Vagina (tissue), 2 donors: ENCODE data around the gene METTL1. TPM values are rescaled to one million over a fixed set of nuclear protein-coding genes. Genes with fewer than 3 reads are reported as not detected.
A peak's percentile ranks its signal among the peaks of the same experiment; 100 is the strongest.

Experiments used
- DNase-seq, 2 donors: peaks; one replicate each; pipeline ENCODE4 v3.0.0-alpha.2; 2017; ENCODE audit errors: extremely low spot score in 2 of 2
- H3K27ac ChIP-seq: fragments of 200-600 bp; sonication (generic); one replicate; pipeline ENCODE4 v1.5.1; 2019
- H3K27me3 ChIP-seq: fragments of 200-600 bp; sonication (generic); one replicate; pipeline ENCODE4 v1.5.1; 2019
- H3K36me3 ChIP-seq, 2 donors: fragments of 200-600 bp; sonication (generic); one replicate each; pipeline ENCODE4 v1.5.1; 2017 to 2019
- H3K4me1 ChIP-seq: fragments of 200-600 bp; sonication (generic); one replicate; pipeline ENCODE4 v1.5.1; 2019
- H3K4me3 ChIP-seq, 2 donors: fragments of 200-600 bp; sonication (generic); 1 replicate in 1 of 2; 2 replicates in 1 of 2; pipeline ENCODE4 v1.5.1; 2016 to 2019
- H3K9me3 ChIP-seq: fragments of 200-600 bp; sonication (generic); one replicate; pipeline ENCODE4 v1.5.1; 2019
- POLR2A ChIP-seq, 2 donors: fragments of 450-650 bp; IDR thresholded peaks; one replicate each; pipeline ENCODE4 v1.6.1; 2017; ENCODE audit warnings: antibody characterized with exemption in 2 of 2, mild to moderate bottlenecking in 2 of 2, moderate library complexity in 2 of 2
- POLR2AphosphoS5 ChIP-seq, 2 donors: sonication (generic); formaldehyde crosslinking; IDR thresholded peaks; one replicate each; pipeline ENCODE4 v1.9.0; 2017; ENCODE audit warnings: antibody characterized with exemption in 2 of 2, mild to moderate bottlenecking in 2 of 2, low read depth in 1 of 2; ENCODE audit not compliant: insufficient read depth in 1 of 2
- intact Hi-C: fragments of 100-400 bp; cut with DNase I; formaldehyde crosslinking; loops from one replicate; pipeline ENCODE4 v1.15.1; 2023
- total RNA-seq: library from RNA; depleted of rRNA; stranded (reverse); fragments of >200 nt; gene quantifications from one replicate; pipeline ENCODE4 v1.2.3, GENCODE V29; 2016
- TF ChIP-seq, protein P1 (sequence below), 3 experiments: fragments of 450-650 bp in 2 of 3; fragments of 200-600 bp in 1 of 3; sonication (generic) in 1 of 3; IDR thresholded peaks; one replicate each; pipeline ENCODE4 v1.5.1; 2017 to 2019; ENCODE audit warnings: antibody characterized with exemption in 3 of 3, mild to moderate bottlenecking in 2 of 3, moderate library complexity in 2 of 3

METTL1 gene
- total RNA-seq, 1 donor from 2014 or later, result 10.8 TPM

DNA sequence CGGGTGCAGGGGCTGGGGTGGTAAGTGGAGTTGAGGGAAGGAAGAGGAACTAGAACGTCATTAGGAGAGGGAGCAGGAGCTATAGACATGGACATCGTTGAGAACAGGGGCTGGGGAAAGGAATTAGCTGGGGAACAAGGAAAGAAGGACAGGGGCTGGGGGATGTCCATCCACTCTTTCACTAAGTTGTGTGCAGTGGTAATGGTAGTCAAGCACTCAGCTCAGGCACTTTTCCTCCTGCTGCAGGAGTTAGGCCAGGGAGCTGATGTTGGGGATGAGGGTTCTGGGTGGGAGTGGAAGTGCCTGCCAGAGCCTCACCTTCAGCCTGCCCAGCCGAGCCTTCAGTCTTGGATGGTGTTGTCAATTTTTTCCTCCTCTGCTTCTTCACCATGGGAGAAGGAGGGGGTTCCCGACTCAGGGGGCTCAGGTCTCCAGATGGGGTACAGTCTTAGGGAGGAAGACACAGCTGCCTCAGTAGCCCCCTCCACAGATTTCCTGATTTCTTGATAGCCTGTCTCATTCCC, 42.5 kb downstream of the METTL1 start:
- Histone ChIP-seq H3K4me3 (no peak overlapping the region), H3K4me1 (peaks cover 10% of the 10 kb centered on the region), H3K27ac (no peak overlapping the region), H3K36me3 (no peaks in the 10 kb centered on the region), H3K27me3 (no peaks in the 10 kb centered on the region), H3K9me3 (no peaks in the 10 kb centered on the region)
- TF ChIP-seq POLR2AphosphoS5 (IDR thresholded peaks at IDR 0.05; ENCODE audit: insufficient read depth in 1 of 2, low read depth in 1 of 2) (no peak), POLR2A (IDR thresholded peaks at IDR 0.05) (no peak)
- TF ChIP-seq, protein P1, sequence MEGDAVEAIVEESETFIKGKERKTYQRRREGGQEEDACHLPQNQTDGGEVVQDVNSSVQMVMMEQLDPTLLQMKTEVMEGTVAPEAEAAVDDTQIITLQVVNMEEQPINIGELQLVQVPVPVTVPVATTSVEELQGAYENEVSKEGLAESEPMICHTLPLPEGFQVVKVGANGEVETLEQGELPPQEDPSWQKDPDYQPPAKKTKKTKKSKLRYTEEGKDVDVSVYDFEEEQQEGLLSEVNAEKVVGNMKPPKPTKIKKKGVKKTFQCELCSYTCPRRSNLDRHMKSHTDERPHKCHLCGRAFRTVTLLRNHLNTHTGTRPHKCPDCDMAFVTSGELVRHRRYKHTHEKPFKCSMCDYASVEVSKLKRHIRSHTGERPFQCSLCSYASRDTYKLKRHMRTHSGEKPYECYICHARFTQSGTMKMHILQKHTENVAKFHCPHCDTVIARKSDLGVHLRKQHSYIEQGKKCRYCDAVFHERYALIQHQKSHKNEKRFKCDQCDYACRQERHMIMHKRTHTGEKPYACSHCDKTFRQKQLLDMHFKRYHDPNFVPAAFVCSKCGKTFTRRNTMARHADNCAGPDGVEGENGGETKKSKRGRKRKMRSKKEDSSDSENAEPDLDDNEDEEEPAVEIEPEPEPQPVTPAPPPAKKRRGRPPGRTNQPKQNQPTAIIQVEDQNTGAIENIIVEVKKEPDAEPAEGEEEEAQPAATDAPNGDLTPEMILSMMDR (IDR thresholded peaks at IDR 0.05), result no peak
- DNase-seq, result no peak
- intact Hi-C loops, result no loop called here

DNA sequence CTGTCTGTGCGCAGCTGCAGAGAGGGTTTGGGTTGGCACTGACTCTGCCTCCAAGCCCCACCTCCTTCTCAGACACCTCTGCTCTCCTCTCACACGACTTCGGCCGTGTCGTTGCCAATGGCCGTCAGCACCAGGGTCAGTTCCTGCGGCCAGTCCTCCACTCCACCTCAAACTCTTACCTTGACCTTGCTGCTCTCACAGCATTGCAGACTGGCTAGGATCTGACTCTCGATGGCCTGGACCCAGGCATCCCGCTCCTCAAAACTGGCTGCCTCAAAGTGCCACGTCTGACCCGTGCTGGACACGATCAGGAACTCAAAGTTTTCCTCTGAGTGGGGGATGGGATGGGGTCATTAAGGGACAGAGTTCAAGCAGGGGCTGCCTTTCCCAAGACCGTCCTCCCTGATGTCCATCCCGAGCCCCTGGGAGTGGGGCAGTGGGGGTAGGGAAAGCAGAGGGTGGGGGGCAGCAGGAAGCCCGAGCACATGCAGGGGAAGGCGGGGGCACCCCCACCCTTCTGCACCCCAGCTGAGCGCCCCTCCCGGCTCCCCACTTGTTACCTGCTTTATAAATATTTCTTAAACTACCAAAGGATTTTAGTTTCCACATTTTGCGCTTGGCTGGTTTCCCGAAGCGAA, 44.0 kb downstream of the METTL1 start:
- H3K36me3 ChIP-seq, result no peaks in the 10 kb centered on the region
- TF ChIP-seq POLR2A (IDR thresholded peaks at IDR 0.05) (no peak), POLR2AphosphoS5 (IDR thresholded peaks at IDR 0.05; ENCODE audit: insufficient read depth in 1 of 2, low read depth in 1 of 2) (no peak)
- TF ChIP-seq, protein P1 (IDR thresholded peaks at IDR 0.05), result no peak
- intact Hi-C loops, result no loop called here
- peak in 1 of 2 donors; percentile 74 for DNase-seq
- H3K4me3 ChIP-seq, result no peak overlapping the region
- no peaks in the 10 kb centered on the region for H3K9me3 ChIP-seq
- peaks cover 10% of the 10 kb centered on the region for H3K4me1 ChIP-seq
- no peaks in the 10 kb centered on the region for H3K27me3 ChIP-seq
- no peak overlapping the region for H3K27ac ChIP-seq

DNA sequence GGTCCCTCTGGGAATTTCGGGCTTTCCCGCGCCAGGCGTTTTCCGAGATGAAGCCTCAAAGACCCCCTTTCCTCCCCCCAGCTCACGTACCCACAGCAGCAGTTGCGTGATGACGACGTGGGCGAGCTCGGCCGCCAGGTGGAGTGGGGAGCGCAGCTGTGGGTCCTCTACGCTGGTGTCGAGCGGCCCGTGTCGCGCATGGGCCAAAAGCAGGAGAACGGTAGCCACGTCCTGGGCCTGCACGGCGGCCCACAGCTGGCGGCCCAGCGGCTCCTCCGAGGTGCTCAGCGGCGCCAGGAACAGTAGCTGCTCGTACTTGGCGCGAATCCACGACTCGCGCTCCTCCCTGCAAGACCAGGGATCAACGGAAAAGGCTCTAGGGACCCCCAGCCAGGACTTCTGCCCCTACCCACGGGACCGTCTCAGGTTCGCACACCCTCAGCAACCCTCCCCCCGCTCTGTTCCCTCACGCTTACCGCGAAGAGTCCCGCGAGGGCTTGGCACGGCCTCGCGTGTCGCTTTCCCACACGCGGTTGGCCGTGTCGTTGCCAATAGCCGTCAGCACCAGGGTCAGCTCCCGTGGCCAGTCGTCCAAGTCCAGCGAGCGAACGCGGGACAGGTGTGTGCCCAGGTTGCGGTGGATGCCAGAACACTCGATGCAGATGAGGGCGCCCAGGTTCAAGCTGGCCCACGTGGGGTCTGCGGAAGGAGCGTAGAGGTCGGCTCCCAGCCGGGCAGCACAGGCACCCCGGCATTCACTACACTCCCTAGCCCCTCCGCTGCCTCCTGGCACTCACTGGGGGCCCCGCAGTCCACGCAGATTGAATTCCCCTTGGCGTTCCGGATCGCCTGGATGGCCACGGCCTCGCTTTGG, 44.8 kb downstream of the METTL1 start:
- intact Hi-C loops, result no loop called here
- no peaks in the 10 kb centered on the region for H3K36me3 ChIP-seq

DNA sequence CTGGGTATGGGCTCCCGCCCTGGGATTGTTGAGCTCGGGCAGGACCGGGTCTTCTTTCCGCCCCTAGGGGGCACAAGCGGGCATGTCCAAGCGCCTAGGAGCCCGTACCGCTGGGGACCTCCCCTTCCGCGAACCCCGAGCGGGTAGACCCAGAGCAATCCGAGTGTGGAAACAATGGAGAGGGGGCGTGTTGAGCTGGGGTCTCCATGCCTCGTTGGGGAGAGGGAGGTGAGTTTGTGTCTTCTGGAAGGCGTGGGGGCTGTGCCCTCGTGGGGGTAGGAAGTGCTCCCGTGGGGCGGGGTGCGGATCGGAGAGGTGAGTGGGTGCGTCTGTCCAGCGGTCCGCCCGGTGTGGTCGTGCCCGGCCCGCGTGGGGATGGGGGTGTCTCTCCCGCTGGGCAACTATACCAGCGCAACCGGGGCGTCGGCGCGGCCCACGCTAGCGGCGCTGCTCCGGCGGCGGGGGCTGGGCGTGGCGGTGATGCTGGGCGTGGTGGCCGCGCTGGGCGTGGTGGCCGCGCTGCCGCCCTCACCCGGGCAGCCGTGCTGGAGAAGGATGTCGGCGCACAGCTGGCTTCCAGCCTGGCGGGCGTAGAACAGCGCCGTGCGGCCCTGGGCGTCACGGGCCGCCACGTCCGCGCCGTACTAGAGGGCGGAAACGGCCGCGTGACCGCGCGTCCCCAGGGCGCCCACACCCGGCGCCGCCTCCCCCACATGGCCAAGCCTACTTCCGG, 45.6 kb downstream of the METTL1 start:
- Histone ChIP-seq H3K27ac (peak overlapping the region; percentile 58), H3K4me3 (peak overlapping the region; percentile 63 to 66), H3K27me3 (no peaks in the 10 kb centered on the region), H3K36me3 (peaks cover 0 to 4% of the 10 kb centered on the region in 2 donors), H3K9me3 (no peaks in the 10 kb centered on the region), H3K4me1 (peaks cover 10% of the 10 kb centered on the region)
- peak; percentile 84 to 85 for DNase-seq
- peak in 1 of 2 donors; percentile 31 for TF ChIP-seq POLR2AphosphoS5 (IDR thresholded peaks at IDR 0.05; ENCODE audit: insufficient read depth in 1 of 2, low read depth in 1 of 2)
- no peak for TF ChIP-seq POLR2A (IDR thresholded peaks at IDR 0.05)
- TF ChIP-seq, protein P1 (IDR thresholded peaks at IDR 0.05), result peak; percentile 21 to 63 (median 52)
- intact Hi-C loops, result no loop called here

More for the DNA sequence above, 44.8 kb downstream of the METTL1 start:
- Histone ChIP-seq H3K27ac (peak overlapping the region; percentile 58), H3K9me3 (no peaks in the 10 kb centered on the region), H3K4me3 (peak overlapping the region; percentile 63 to 66), H3K27me3 (no peaks in the 10 kb centered on the region), H3K4me1 (peaks cover 10% of the 10 kb centered on the region)
- no peak for TF ChIP-seq POLR2A (IDR thresholded peaks at IDR 0.05)
- TF ChIP-seq, protein P1 (IDR thresholded peaks at IDR 0.05), result peak in 1 of 3 experiments; percentile 2
- DNase-seq, result peak; percentile 83 to 87
